Measurements from ENCODE around the gene AP4B1.

GRCh38 chr1:113904674-113905434 is at the start of gene AP4B1, which contains the start of gene DCLRE1B:
- TF ChIP-seq EZH2 (IDR thresholded peaks at IDR 0.05; ENCODE audit: insufficient read depth, poor library complexity, severe bottlenecking) = no peak
- no peak for TF ChIP-seq EZH2phosphoT487 (IDR thresholded peaks at IDR 0.05; ENCODE audit: insufficient read depth, low read depth)
